Endodermal cell (in vitro differentiated cells): ENCODE measurements around the gene TRIM38. TPM values are rescaled to one million over a fixed set of nuclear protein-coding genes. Genes with fewer than 3 reads are reported as not detected.
A peak's percentile ranks its signal among the peaks of the same experiment; 100 is the strongest.

Experiments
- DNase-seq: peaks from one replicate; pipeline ENCODE4 v3.0.0-alpha.2; 2017
- H3K27ac ChIP-seq: 2 replicates; pipeline ENCODE4 v1.5.1; 2013; ENCODE audit warnings: mild to moderate bottlenecking, low read depth, low read length, moderate library complexity
- H3K27me3 ChIP-seq: 2 replicates; pipeline ENCODE4 v1.6.1; 2013; ENCODE audit warnings: mild to moderate bottlenecking, low read length, moderate library complexity; ENCODE audit not compliant: insufficient read depth, control insufficient read depth, poor library complexity, severe bottlenecking
- H3K36me3 ChIP-seq: 2 replicates; pipeline ENCODE4 v1.7.0; 2013; ENCODE audit warnings: mild to moderate bottlenecking, low read length, moderate library complexity; ENCODE audit not compliant: control insufficient read depth, insufficient read depth
- H3K4me1 ChIP-seq: one replicate; pipeline ENCODE4 v1.7.0; 2013; ENCODE audit warnings: low read length; ENCODE audit not compliant: control insufficient read depth, insufficient read depth
- H3K4me3 ChIP-seq: 2 replicates; pipeline ENCODE4 v1.5.1; 2013; ENCODE audit warnings: mild to moderate bottlenecking, low read length, moderate library complexity
- H3K9ac ChIP-seq: 2 replicates; pipeline ENCODE4 v1.6.1; 2013; ENCODE audit warnings: mild to moderate bottlenecking, low read length, moderate library complexity; ENCODE audit not compliant: poor library complexity, severe bottlenecking; ENCODE audit errors: extremely low read depth
- H3K9me3 ChIP-seq: 2 replicates; pipeline ENCODE4 v1.6.1; 2013; ENCODE audit warnings: mild to moderate bottlenecking, low read length, moderate library complexity; ENCODE audit not compliant: control insufficient read depth
- H3K27ac Mint-ChIP-seq: 2 replicates; pipeline ENCODE4 v1.8.0; 2020; ENCODE audit warnings: mixed read lengths
- H3K27me3 Mint-ChIP-seq: 2 replicates; pipeline ENCODE4 v1.8.0; 2021; ENCODE audit warnings: mild to moderate bottlenecking, mixed read lengths; ENCODE audit not compliant: insufficient read depth
- H3K36me3 Mint-ChIP-seq: 2 replicates; pipeline ENCODE4 v1.8.0; 2020; ENCODE audit warnings: low read depth, mixed read lengths
- H3K4me1 Mint-ChIP-seq: 2 replicates; pipeline ENCODE4 v1.8.0; 2020; ENCODE audit warnings: mixed read lengths
- H3K4me3 Mint-ChIP-seq: 2 replicates; pipeline ENCODE4 v1.8.0; 2020; ENCODE audit warnings: mild to moderate bottlenecking, moderate library complexity, mixed read lengths
- H3K9me3 Mint-ChIP-seq: 2 replicates; pipeline ENCODE4 v1.8.0; 2020; ENCODE audit warnings: mild to moderate bottlenecking, mixed read lengths
- CTCF ChIP-seq: fragments of 200-600 bp; sonication (generic); conservative IDR thresholded peaks from 2 replicates; pipeline ENCODE4 v1.5.0; 2021; ENCODE audit warnings: antibody characterized with exemption, mild to moderate bottlenecking
- WGBS, 2 experiments: methylation state at CpG; one replicate each; pipeline versions ENCODE4 v1.1.5 to v1.1.7; 2013; ENCODE audit warnings: missing lambda C conversion rate in 2 of 2, mixed read lengths in 1 of 2; ENCODE audit not compliant: insufficient coverage in 1 of 2, insufficient read length in 1 of 2; 5-methylcytosine and 5-hydroxymethylcytosine counted together
- total RNA-seq, 2 donors: library from RNA; stranded (reverse); fragmentation: NEBNext Ultra II Directional in 1 of 2; extraction: Animal tissue kit (Norgen Biotek cat#: 25700) in 1 of 2; gene quantifications; 2 replicates in 1 of 2; 3 replicates in 1 of 2; pipeline ENCODE4 v1.2.1, GENCODE V29; 2021

Gene TRIM38
- total RNA-seq, 2 donors from 2014 or later, result 4.2 to 4.4 TPM

- Histone ChIP-seq H3K27ac (peak overlapping the region; percentile 62), H3K4me3 (peak overlapping the region; percentile 88), H3K4me1 (peaks cover 9% of the 10 kb centered on the region), H3K9ac (peak overlapping the region; percentile 76), H3K9me3 (no peaks in the 10 kb centered on the region), H3K27me3 (no peaks in the 10 kb centered on the region), H3K36me3 (no peaks in the 10 kb centered on the region)
- Mint-ChIP-seq H3K4me1 (peaks cover 37% of the 10 kb centered on the region), H3K27ac (peak overlapping the region; percentile 99), H3K36me3 (no peaks in the 10 kb centered on the region), H3K27me3 (no peaks in the 10 kb centered on the region), H3K9me3 (no peaks in the 10 kb centered on the region), H3K4me3 (peak overlapping the region; percentile 85)
- DNase-seq, result peak; percentile 71
- TF ChIP-seq CTCF, result no peak
- 17 to 19% methylated on average over 10 to 19 of the region's 19 CpGs for WGBS, 2 experiments
Observed at GRCh38 chr6:26033941-26034354, 71.3 kb downstream of the TRIM38 start.

GRCh38 chr6:26034905-26035304, 72.3 kb downstream of the TRIM38 start:
- Mint-ChIP-seq H3K27ac (peak overlapping the region; percentile 99), H3K36me3 (no peaks in the 10 kb centered on the region), H3K27me3 (no peaks in the 10 kb centered on the region), H3K9me3 (no peaks in the 10 kb centered on the region), H3K4me3 (peak overlapping the region; percentile 85), H3K4me1 (peaks cover 27% of the 10 kb centered on the region)
- H3K27me3 ChIP-seq, result no peaks in the 10 kb centered on the region
- WGBS, 2 experiments, result 89 to 100% methylated on average over 1 to 2 of the region's 2 CpGs
- no peak overlapping the region for H3K9ac ChIP-seq
- H3K4me1 ChIP-seq, result peaks cover 2% of the 10 kb centered on the region
- DNase-seq, result no peak
- no peak overlapping the region for H3K27ac ChIP-seq
- TF ChIP-seq CTCF, result no peak
- H3K4me3 ChIP-seq, result no peak overlapping the region
- no peaks in the 10 kb centered on the region for H3K9me3 ChIP-seq
- H3K36me3 ChIP-seq, result no peaks in the 10 kb centered on the region

Other genes with a start within 250 kb of the TRIM38 start
- gene SLC17A4, start 208.1 kb upstream of the TRIM38 start, total RNA-seq, result not detected
- gene SLC17A1, start 130.8 kb upstream of the TRIM38 start, total RNA-seq, result not detected
- not detected for gene SLC17A3, start 88.6 kb upstream of the TRIM38 start, total RNA-seq
- gene SLC17A2, start 32.1 kb upstream of the TRIM38 start, total RNA-seq, result not detected
- 1 to 10 TPM; 1.8 to 2.1 TPM for gene HFE, start 124.6 kb downstream of the TRIM38 start, total RNA-seq